Right cardiac atrium (tissue), 5 donors: ENCODE data around the gene ZNF764. TPM values are rescaled to one million over a fixed set of nuclear protein-coding genes. Genes with fewer than 3 reads are reported as not detected.

Experiments used
- ATAC-seq, 2 donors: fragments of 200-7000 bp; cut with Tn5 transposase; one replicate each; pipeline versions ENCODE4 v1.8.0 to v1.9.1; 2020; ENCODE audit warnings: moderate library complexity in 2 of 2, mild to moderate bottlenecking in 1 of 2
- DNase-seq, 3 donors: peaks; one replicate each; pipeline ENCODE4 v3.0.0-alpha.2; 2020
- H3K27ac ChIP-seq: one replicate; pipeline ENCODE4 v1.5.1; 2013; ENCODE audit warnings: mild to moderate bottlenecking, low read length, control low read depth, moderate library complexity
- H3K27me3 ChIP-seq: one replicate; pipeline ENCODE4 v1.6.1; 2013; ENCODE audit not compliant: control insufficient read depth, insufficient read depth
- H3K4me1 ChIP-seq: one replicate; pipeline ENCODE4 v1.6.1; 2013; ENCODE audit warnings: low read length; ENCODE audit not compliant: control insufficient read depth, insufficient read depth
- H3K4me3 ChIP-seq: one replicate; pipeline ENCODE4 v1.5.1; 2013; ENCODE audit warnings: low read length, control low read depth
- H3K9me3 ChIP-seq: one replicate; pipeline ENCODE4 v1.6.1; 2013; ENCODE audit warnings: low read length; ENCODE audit not compliant: control insufficient read depth
- WGBS: extraction: QIAGEN DNeasy Blood & Tissue Kit; methylation state at CpG from one replicate; pipeline ENCODE4 v1.1.7; 2013; 5-methylcytosine and 5-hydroxymethylcytosine counted together
- intact Hi-C, 4 donors: fragments of 100-400 bp; cut with DNase I; formaldehyde crosslinking; loops; one replicate each; pipeline versions ENCODE4 v1.11.0 to v1.14.0; 2022 to 2023
- microRNA-seq, 2 donors: library from miRNA; unstranded; fragments of <30 nt; microRNA quantifications; one replicate each; pipeline ENCODE4 v1.2.0, GENCODE V29; 2020 to 2021
- polyA plus RNA-seq: library from polyadenylated mRNA; stranded (reverse); fragments of 200-250 nt; gene quantifications from one replicate; pipeline ENCODE4 v1.2.3, GENCODE V29; 2013
- total RNA-seq, 4 donors: library from RNA; stranded (reverse); fragmentation: NEBNext Ultra II Directional; extraction: Animal tissue kit (Norgen Biotek cat#: 25700); gene quantifications; one replicate each; pipeline ENCODE4 v1.2.1, GENCODE V29; 2021
- donor health status: healthy with polysubstance abuse.
- donor health status: DM: no; HTN: yes; CAD: no.
- donor health status: DM: no; HTN: no; CAD: no.
- donor health status: DM: no; HTN: yes; CAD: no; lungs with severe emphysema.
- donor health status: DM: yes; HTN: yes; CAD: no.

Gene ZNF764
- total and polyA plus RNA-seq, 5 donors: 7.0 to 12.5 (median 12.2) TPM

DNA sequence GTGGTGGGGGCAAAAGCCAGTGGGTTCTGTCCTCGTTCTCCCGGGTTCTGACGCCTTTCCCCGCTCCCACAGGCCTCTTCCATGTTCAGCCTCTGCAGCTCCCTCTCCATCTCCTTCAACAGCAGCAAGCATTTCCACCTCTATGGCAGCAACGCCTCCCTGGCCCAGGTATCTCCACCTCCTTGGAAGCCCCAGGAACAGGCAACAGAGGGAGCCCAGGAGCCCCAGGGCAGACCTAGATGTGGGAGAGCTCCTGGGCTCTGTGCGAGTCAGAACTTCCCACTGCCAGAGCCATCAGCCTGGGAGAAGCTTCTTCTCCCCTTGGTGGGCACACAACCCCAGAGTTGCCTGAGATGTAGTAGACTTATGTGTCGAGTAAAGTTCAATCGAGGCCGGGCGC lies 39.6 kb downstream of the ZNF764 start:
- Histone ChIP-seq H3K9me3 (no peaks in the 10 kb centered on the region), H3K4me3 (no peak overlapping the region), H3K27me3 (no peaks in the 10 kb centered on the region), H3K4me1 (peaks cover 2% of the 10 kb centered on the region), H3K27ac (no peak overlapping the region)
- peak in 1 of 3 donors; percentile 23 for DNase-seq
- no peak for ATAC-seq
- intact Hi-C loops: no loop called here
- 90% methylated on average over 10 of the region's 10 CpGs for WGBS

DNA sequence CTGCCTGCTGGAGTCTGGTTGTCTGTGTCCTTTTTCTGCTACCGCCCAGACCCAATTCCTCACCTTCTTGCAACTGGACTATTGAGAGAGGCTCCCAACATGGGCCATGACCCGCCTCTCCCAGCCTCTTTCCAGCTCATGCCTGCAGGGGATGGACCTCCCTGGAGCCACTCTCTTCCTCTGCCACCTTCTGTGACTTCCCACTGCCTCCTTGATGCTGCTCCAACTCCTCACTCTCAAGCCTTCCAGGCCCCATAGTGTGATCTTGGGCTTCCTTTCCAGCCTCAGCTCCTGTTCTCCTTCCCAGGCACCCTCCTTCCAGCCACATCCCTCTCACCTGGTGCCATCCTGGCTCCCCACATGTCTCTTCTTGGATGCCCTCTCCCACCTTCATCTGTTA lies 42.9 kb downstream of the ZNF764 start:
- Histone ChIP-seq H3K9me3 (no peaks in the 10 kb centered on the region), H3K4me1 (no peaks in the 10 kb centered on the region), H3K27ac (no peak overlapping the region), H3K27me3 (no peaks in the 10 kb centered on the region), H3K4me3 (no peak overlapping the region)
- ATAC-seq (no peak), DNase-seq (no peak)
- 81% methylated on average over 2 of the region's 2 CpGs for WGBS
- intact Hi-C loops: no loop called here

GRCh38 chr16:30511509-30511908 lies 46.7 kb downstream of the ZNF764 start:
- WGBS: 88% methylated on average over 3 of the region's 3 CpGs
- Histone ChIP-seq H3K9me3 (no peaks in the 10 kb centered on the region), H3K4me3 (no peak overlapping the region), H3K27ac (no peak overlapping the region), H3K4me1 (no peaks in the 10 kb centered on the region), H3K27me3 (no peaks in the 10 kb centered on the region)
- intact Hi-C loops: no loop called here
- ATAC-seq: no peak
- no peak for DNase-seq

DNA sequence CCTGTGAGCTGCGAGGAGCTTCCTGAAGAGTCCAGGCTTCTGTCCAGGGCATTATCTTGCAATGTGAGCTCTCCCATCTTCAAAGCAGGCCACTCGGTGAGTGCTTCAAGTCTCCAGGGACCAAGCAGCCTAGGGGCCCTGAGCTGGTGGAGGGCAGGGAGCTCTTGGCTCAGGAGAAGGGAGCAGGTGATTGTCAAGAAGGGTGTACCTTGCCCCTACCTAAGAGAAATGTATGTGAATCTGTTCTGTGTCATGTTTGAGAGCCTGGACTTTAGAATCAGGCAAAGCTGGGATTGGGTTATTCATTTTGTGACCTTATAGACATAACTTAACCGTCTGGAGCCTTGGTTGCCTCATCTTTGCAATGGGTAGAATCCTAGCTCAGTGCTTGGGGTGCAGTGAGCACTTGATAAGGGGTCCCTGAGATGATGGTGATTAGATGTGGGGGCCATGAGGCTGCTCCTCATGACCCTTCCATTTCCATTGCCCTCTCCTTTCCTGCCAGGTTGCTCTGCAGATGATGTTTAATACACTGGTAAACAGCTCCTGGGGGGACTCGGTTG lies 47.7 kb downstream of the ZNF764 start:
- DNase-seq (no peak), ATAC-seq (no peak)
- Histone ChIP-seq H3K4me1 (no peaks in the 10 kb centered on the region), H3K27me3 (no peaks in the 10 kb centered on the region), H3K27ac (no peak overlapping the region), H3K9me3 (no peaks in the 10 kb centered on the region), H3K4me3 (no peak overlapping the region)
- intact Hi-C loops: no loop called here
- 59% methylated on average over 4 of the region's 4 CpGs for WGBS

DNA sequence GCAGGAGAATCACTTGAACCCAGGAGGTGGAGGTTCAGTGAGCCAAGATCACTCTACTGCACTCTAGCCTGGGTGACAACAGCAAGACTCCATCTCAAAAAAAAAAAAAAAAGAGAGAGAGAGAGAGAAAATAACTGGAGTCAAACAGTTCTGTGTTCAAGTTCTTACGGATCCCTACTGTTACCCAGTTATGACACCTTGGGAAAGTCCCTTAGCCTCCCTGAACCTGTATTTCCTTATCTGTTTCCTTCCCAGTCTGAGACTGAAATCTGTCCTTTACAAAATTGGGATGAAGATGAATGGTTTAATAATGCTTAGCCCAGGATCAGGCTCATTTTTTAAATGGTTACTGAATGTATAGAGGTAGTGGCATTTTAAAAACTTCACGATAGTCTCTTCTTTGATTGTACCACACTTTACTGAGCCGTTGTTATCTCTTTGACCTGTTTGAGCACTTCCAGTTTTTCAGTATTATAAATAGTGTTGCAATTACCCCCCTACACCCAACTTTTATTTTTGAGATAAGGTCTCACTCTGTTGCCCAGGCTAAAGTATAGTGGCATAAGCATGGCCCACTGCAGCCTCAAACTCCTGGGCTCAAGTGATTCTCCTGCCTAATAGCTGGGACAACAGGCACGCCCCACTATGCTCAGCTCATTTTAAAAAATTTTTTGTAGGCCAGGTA lies 49.0 kb downstream of the ZNF764 start:
- intact Hi-C loops: no loop called here

More for the DNA sequence above, 49.0 kb downstream of the ZNF764 start:
- Histone ChIP-seq H3K27me3 (no peaks in the 10 kb centered on the region), H3K4me1 (no peaks in the 10 kb centered on the region), H3K9me3 (no peaks in the 10 kb centered on the region), H3K27ac (no peak overlapping the region), H3K4me3 (no peak overlapping the region)
- no peak for ATAC-seq
- DNase-seq: no peak
- WGBS: 58% methylated on average over 4 of the region's 4 CpGs

Small RNAs within 50 kb of the gene (microRNA-seq; reads per million reads assigned to microRNA genes)
- gene MIR4518: 0 reads per million in 2 donors

Other genes with a start within 250 kb of the ZNF764 start
- gene CD2BP2, start 203.1 kb downstream of the ZNF764 start, total RNA-seq: 10 to 100 TPM; 43.0 to 50.9 (median 45.1) TPM
- gene CD2BP2, start 203.1 kb downstream of the ZNF764 start, polyA plus RNA-seq: 31.8 TPM
- gene TBC1D10B, start 187.9 kb downstream of the ZNF764 start, total RNA-seq: 10 to 100 TPM; 23.4 to 27.7 (median 25.4) TPM
- 19.1 TPM for gene TBC1D10B, start 187.9 kb downstream of the ZNF764 start, polyA plus RNA-seq
- gene MYL11, start 183.6 kb downstream of the ZNF764 start, total RNA-seq: under 1 TPM in 2 of 4 donors, not detected in 2; 0.35 to 0.94 TPM
- 0.86 TPM for gene MYL11, start 183.6 kb downstream of the ZNF764 start, polyA plus RNA-seq
- gene SEPTIN1, start 175.8 kb downstream of the ZNF764 start, total RNA-seq: 1 to 10 TPM; 1.1 to 3.6 (median 2.7) TPM
- 1.6 TPM for gene SEPTIN1, start 175.8 kb downstream of the ZNF764 start, polyA plus RNA-seq
- 1 to 10 TPM; 6.2 to 8.0 (median 7.5) TPM for gene ZNF48, start 163.0 kb downstream of the ZNF764 start, total RNA-seq
- 3.6 TPM for gene ZNF48, start 163.0 kb downstream of the ZNF764 start, polyA plus RNA-seq
- 10 to 100 TPM in 1 of 4 donors, 1 to 10 TPM in 3; 4.4 to 11.9 (median 7.0) TPM for gene ZNF771, start 150.8 kb downstream of the ZNF764 start, total RNA-seq
- gene ZNF771, start 150.8 kb downstream of the ZNF764 start, polyA plus RNA-seq: 5.0 TPM
- gene DCTPP1, start 128.3 kb downstream of the ZNF764 start, total RNA-seq: 10 to 100 TPM; 26.9 to 46.2 (median 30.5) TPM
- 20.9 TPM for gene DCTPP1, start 128.3 kb downstream of the ZNF764 start, polyA plus RNA-seq
- 10 to 100 TPM; 34.8 to 41.1 (median 36.4) TPM for gene SEPHS2, start 112.5 kb downstream of the ZNF764 start, total RNA-seq
- gene SEPHS2, start 112.5 kb downstream of the ZNF764 start, polyA plus RNA-seq: 29.4 TPM
- gene ITGAL, start 85.6 kb downstream of the ZNF764 start, total RNA-seq: 1 to 10 TPM in 3 of 4 donors, under 1 TPM in 1; 0.82 to 4.8 (median 1.9) TPM
- 0.61 TPM for gene ITGAL, start 85.6 kb downstream of the ZNF764 start, polyA plus RNA-seq
- gene ZNF768, start 31.8 kb downstream of the ZNF764 start, total RNA-seq: 10 to 100 TPM; 40.9 to 65.6 (median 52.5) TPM
- gene ZNF768, start 31.8 kb downstream of the ZNF764 start, polyA plus RNA-seq: 66.7 TPM
- gene ZNF747, start 23.5 kb downstream of the ZNF764 start, total RNA-seq: 10 to 100 TPM in 3 of 4 donors, 1 to 10 TPM in 1; 9.1 to 14.6 (median 12.6) TPM
- 10.3 TPM for gene ZNF747, start 23.5 kb downstream of the ZNF764 start, polyA plus RNA-seq
- 10 to 100 TPM; 10.8 to 16.1 (median 13.9) TPM for gene ZNF688, start 13.3 kb upstream of the ZNF764 start, total RNA-seq
- gene ZNF688, start 13.3 kb upstream of the ZNF764 start, polyA plus RNA-seq: 12.9 TPM
- 1 to 10 TPM; 7.9 to 9.7 (median 9.2) TPM for gene ZNF785, start 27.3 kb upstream of the ZNF764 start, total RNA-seq
- 4.3 TPM for gene ZNF785, start 27.3 kb upstream of the ZNF764 start, polyA plus RNA-seq
- gene ZNF689, start 52.0 kb upstream of the ZNF764 start, total RNA-seq: 1 to 10 TPM; 5.6 to 7.1 (median 6.3) TPM
- 3.3 TPM for gene ZNF689, start 52.0 kb upstream of the ZNF764 start, polyA plus RNA-seq
- gene PRR14, start 92.6 kb upstream of the ZNF764 start, total RNA-seq: 10 to 100 TPM; 22.9 to 27.6 (median 24.3) TPM
- gene PRR14, start 92.6 kb upstream of the ZNF764 start, polyA plus RNA-seq: 19.1 TPM
- gene FBRS, start 100.1 kb upstream of the ZNF764 start, total RNA-seq: 10 to 100 TPM; 37.4 to 43.2 (median 38.4) TPM
- gene FBRS, start 100.1 kb upstream of the ZNF764 start, polyA plus RNA-seq: 30.4 TPM
- gene SRCAP, start 140.8 kb upstream of the ZNF764 start, total RNA-seq: 10 to 100 TPM; 43.5 to 61.2 (median 46.4) TPM
- 27.6 TPM for gene SRCAP, start 140.8 kb upstream of the ZNF764 start, polyA plus RNA-seq
- gene PHKG2, start 190.1 kb upstream of the ZNF764 start, total RNA-seq: 10 to 100 TPM; 17.3 to 22.2 (median 18.7) TPM
- gene PHKG2, start 190.1 kb upstream of the ZNF764 start, polyA plus RNA-seq: 23.6 TPM
- gene CFAP119, start 203.7 kb upstream of the ZNF764 start, total RNA-seq: 1 to 10 TPM in 2 of 4 donors, under 1 TPM in 2; 0.51 to 1.5 (median 0.92) TPM
- gene CFAP119, start 203.7 kb upstream of the ZNF764 start, polyA plus RNA-seq: 0.95 TPM
- 10 to 100 TPM; 46.6 to 64.9 (median 49.8) TPM for gene RNF40, start 203.9 kb upstream of the ZNF764 start, total RNA-seq
- 36.1 TPM for gene RNF40, start 203.9 kb upstream of the ZNF764 start, polyA plus RNA-seq
- gene ZNF629, start 228.8 kb upstream of the ZNF764 start, total RNA-seq: 10 to 100 TPM; 22.9 to 25.1 (median 24.8) TPM
- gene ZNF629, start 228.8 kb upstream of the ZNF764 start, polyA plus RNA-seq: 15.2 TPM